ENCODE measurements around the gene VSIG10L2. TPM values are rescaled to one million over a fixed set of nuclear protein-coding genes. Genes with fewer than 3 reads are reported as not detected.

VSIG10L2 gene
- total RNA-seq, 1 experiment from 2014 or later, result not detected

DNA sequence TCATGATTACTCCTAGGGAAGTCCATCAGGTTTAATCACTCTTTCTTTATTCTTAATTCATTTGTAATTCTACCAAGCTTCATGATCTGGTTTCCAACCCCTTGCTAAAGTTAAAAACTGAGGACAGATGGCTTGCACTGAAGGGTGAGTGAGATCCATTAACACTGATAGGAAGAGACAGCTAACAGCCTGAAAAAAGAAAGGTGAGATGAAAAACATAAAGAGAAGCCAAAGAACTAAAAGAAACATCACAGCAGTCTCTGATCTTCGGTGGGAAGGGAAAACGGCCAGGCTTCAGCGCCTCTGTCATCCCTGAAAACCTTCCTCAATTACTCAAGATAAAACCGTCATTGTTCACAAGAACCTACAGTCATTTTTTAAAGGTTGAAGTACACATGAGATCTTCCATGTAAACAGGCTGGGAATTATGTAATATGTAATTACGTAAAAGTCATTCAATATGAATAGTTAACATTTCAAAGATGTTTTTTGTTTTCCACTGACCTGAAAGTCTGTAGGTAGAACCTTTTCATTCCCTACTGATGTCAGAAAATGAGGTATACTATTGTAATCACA is 41.3 kb downstream of the VSIG10L2 start:
- Histone ChIP-seq H4K5ac (ENCODE audit: insufficient read length, low read depth, low read length) (no peak overlapping the region), H3K9me3 (ENCODE audit: control insufficient read depth, low read depth, low read length) (no peaks in the 10 kb centered on the region), H3K79me1 (ENCODE audit: insufficient read depth, low read depth, low read length, poor library complexity, severe bottlenecking) (no peaks in the 10 kb centered on the region), H2BK120ac (ENCODE audit: low read depth, low read length, poor library complexity, severe bottlenecking) (no peak overlapping the region), H3K4me2 (ENCODE audit: insufficient read depth, insufficient read length, low read length) (no peak overlapping the region), H2BK12ac (ENCODE audit: insufficient read length, low read depth, low read length) (no peak overlapping the region), H3T11ph (ENCODE audit: low read length) (no peak overlapping the region), H3K4me1 (ENCODE audit: insufficient read depth, low read length) (no peaks in the 10 kb centered on the region), H3K79me2 (ENCODE audit: insufficient read depth, low read length) (no peaks in the 10 kb centered on the region), H3K23ac (ENCODE audit: insufficient read length, low read depth, low read length) (no peak overlapping the region), H3K9ac (ENCODE audit: extremely low read depth, insufficient read length, low read length) (no peak overlapping the region), H3K14ac (ENCODE audit: insufficient read depth, low read length) (no peak overlapping the region), H3K18ac (ENCODE audit: insufficient read length, low read depth, low read length) (no peak overlapping the region), H2BK20ac (ENCODE audit: low read depth, low read length, poor library complexity, severe bottlenecking) (no peak overlapping the region), H3K56ac (ENCODE audit: insufficient read length, low read depth, low read length) (no peak overlapping the region), H4K91ac (ENCODE audit: insufficient read length, low read depth, low read length) (no peak overlapping the region), H2BK5ac (ENCODE audit: insufficient read length, low read length) (no peak overlapping the region), H4K20me1 (ENCODE audit: control insufficient read depth, insufficient read depth, insufficient read length) (no peaks in the 10 kb centered on the region), H2AFZ (ENCODE audit: low read length) (no peak overlapping the region), H2AK5ac (ENCODE audit: insufficient read length, low read length) (no peak overlapping the region), H3K27ac (ENCODE audit: insufficient read length, low read depth, low read length) (no peak overlapping the region), H3K27me3 (ENCODE audit: insufficient read depth, low read length) (no peaks in the 10 kb centered on the region), H3K4ac (ENCODE audit: low read depth, low read length) (no peak overlapping the region), H3K23me2 (ENCODE audit: insufficient read length, low read depth, low read length, poor library complexity, severe bottlenecking) (no peaks in the 10 kb centered on the region), H2BK15ac (ENCODE audit: low read depth, low read length) (no peak overlapping the region), H4K8ac (replicated peaks; ENCODE audit: insufficient read length, low read depth, low read length) (no peak overlapping the region)
- Mint-ChIP-seq H3K4me1 (no peaks in the 10 kb centered on the region), H3K4me3 (no peak overlapping the region), H3K9me3 (no peaks in the 10 kb centered on the region), H3K27me3 (ENCODE audit: low read depth) (no peaks in the 10 kb centered on the region), H3K36me3 (ENCODE audit: insufficient read depth in 1 of 3, low read depth in 3 of 3) (peaks cover 3 to 25% (median 21%) of the 10 kb centered on the region in 3 experiments; a peak in 5 of 7 replicates), H3K27ac (peak overlapping the region in 1 of 3 experiments; percentile 1; a peak in 1 of 7 replicates)
- no peak for TF ChIP-seq CTCF (conservative IDR thresholded peaks at IDR 0.05)
- no CpG with 5 or more reads among the region's 5 CpGs for WGBS (ENCODE audit: extremely low coverage, insufficient read length, low lambda C conversion rate)
- DNase-seq, result no peak

Measured in H9 (cell line).